Right lobe of liver (tissue), 4 donors: ENCODE data around the gene IGSF21.

ENCODE experiments used
- CTCF ChIP-seq, 4 donors: fragments of 200-600 bp in 3 of 4; fragments of 450-650 bp in 1 of 4; IDR thresholded peaks; one replicate each; pipeline versions ENCODE4 v1.5.1 to v1.8.0; 2016 to 2022; ENCODE audit warnings: antibody characterized with exemption in 4 of 4, mild to moderate bottlenecking in 2 of 4
- POLR2A ChIP-seq: fragments of 450-650 bp; IDR thresholded peaks from one replicate; pipeline ENCODE4 v1.6.1; 2017; ENCODE audit warnings: antibody characterized with exemption, mild to moderate bottlenecking
- donor health status: DM: no; HTN: no; CAD: no.
- donor health status: DM: no; HTN: no; CAD: no.
- donor health status: DM: no; HTN: yes; CAD: no.

DNA sequence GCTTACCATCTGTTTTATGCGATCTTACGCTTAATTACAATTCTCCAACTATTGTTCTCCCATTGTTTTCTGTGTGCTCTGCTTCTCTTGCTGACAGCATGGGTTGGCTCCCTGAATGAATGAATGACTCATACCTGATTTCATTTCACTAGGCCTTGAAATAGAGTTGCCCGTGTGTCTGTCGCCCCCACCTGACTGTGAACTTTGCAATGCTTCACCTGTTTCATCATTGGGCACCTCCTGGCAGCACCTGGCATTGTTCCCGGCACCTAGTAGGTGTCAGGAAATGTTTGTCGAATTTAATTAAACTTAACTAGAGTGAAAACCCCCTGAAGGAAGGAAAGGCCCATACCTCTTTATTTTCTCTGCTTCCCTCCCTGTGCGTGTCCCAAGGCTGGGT, 252.7 kb downstream of the IGSF21 start:
- TF ChIP-seq CTCF (IDR thresholded peaks at IDR 0.05): no peak
- TF ChIP-seq POLR2A: no peak
